ENCODE measurements around the gene RPUSD1. TPM values are rescaled to one million over a fixed set of nuclear protein-coding genes. Genes with fewer than 3 reads are reported as not detected.

The RPUSD1 gene
- total RNA-seq, 1 experiment from 2014 or later, result 48.6 TPM

- Histone ChIP-seq H3K9ac (ENCODE audit: extremely low read depth, insufficient read length, low read length) (no peak overlapping the region), H3K79me2 (ENCODE audit: insufficient read depth, low read length) (no peaks in the 10 kb centered on the region), H3K27me3 (ENCODE audit: insufficient read depth, low read length) (no peaks in the 10 kb centered on the region; the same call in 1 of the 2 replicates), H3K27ac (ENCODE audit: insufficient read length, low read depth, low read length) (no peak overlapping the region), H3T11ph (ENCODE audit: low read length) (no peak overlapping the region), H3K18ac (ENCODE audit: insufficient read length, low read depth, low read length) (no peak overlapping the region), H2BK12ac (ENCODE audit: insufficient read length, low read depth, low read length) (no peak overlapping the region), H2BK15ac (ENCODE audit: low read depth, low read length) (no peak overlapping the region), H3K14ac (ENCODE audit: insufficient read depth, low read length) (no peak overlapping the region; the same call in 1 of the 2 replicates), H3K23me2 (ENCODE audit: insufficient read length, low read depth, low read length, poor library complexity, severe bottlenecking) (peaks cover 5% of the 10 kb centered on the region), H3K79me1 (ENCODE audit: insufficient read depth, low read depth, low read length, poor library complexity, severe bottlenecking) (no peaks in the 10 kb centered on the region), H3K4me2 (ENCODE audit: insufficient read depth, insufficient read length, low read length) (no peak overlapping the region), H3K4ac (ENCODE audit: low read depth, low read length) (no peak overlapping the region), H3K23ac (ENCODE audit: insufficient read length, low read depth, low read length) (no peak overlapping the region), H3K56ac (ENCODE audit: insufficient read length, low read depth, low read length) (no peak overlapping the region), H3K4me1 (ENCODE audit: insufficient read depth, low read length) (no peaks in the 10 kb centered on the region), H4K8ac (replicated peaks; ENCODE audit: insufficient read length, low read depth, low read length) (no peak overlapping the region), H4K91ac (ENCODE audit: insufficient read length, low read depth, low read length) (no peak overlapping the region), H4K5ac (ENCODE audit: insufficient read length, low read depth, low read length) (no peak overlapping the region), H2BK5ac (ENCODE audit: insufficient read length, low read length) (no peak overlapping the region), H2BK20ac (ENCODE audit: low read depth, low read length, poor library complexity, severe bottlenecking) (no peak overlapping the region), H3K9me3 (ENCODE audit: control insufficient read depth, low read depth, low read length) (no peaks in the 10 kb centered on the region), H4K20me1 (ENCODE audit: control insufficient read depth, insufficient read depth, insufficient read length) (peaks cover 3% of the 10 kb centered on the region), H2AK5ac (ENCODE audit: insufficient read length, low read length) (no peak overlapping the region), H2AFZ (ENCODE audit: low read length) (no peak overlapping the region), H2BK120ac (ENCODE audit: low read depth, low read length, poor library complexity, severe bottlenecking) (no peak overlapping the region)
- no peak for DNase-seq
- no CpG with 5 or more reads among the region's 17 CpGs for WGBS (ENCODE audit: extremely low coverage, insufficient read length, low lambda C conversion rate)
- Mint-ChIP-seq H3K4me3 (no peak overlapping the region), H3K27me3 (ENCODE audit: low read depth) (peaks cover 13% of the 10 kb centered on the region), H3K9me3 (no peaks in the 10 kb centered on the region), H3K27ac (no peak overlapping the region), H3K4me1 (peaks cover 0 to 2% of the 10 kb centered on the region in 2 experiments; a peak in 1 of 4 replicates), H3K36me3 (ENCODE audit: insufficient read depth in 1 of 3, low read depth in 3 of 3) (peaks cover 0 to 8% (median 5%) of the 10 kb centered on the region in 3 experiments; a peak in 5 of 7 replicates)
- TF ChIP-seq CTCF (conservative IDR thresholded peaks at IDR 0.05), result no peak
These were observed 4.6 kb downstream of the RPUSD1 start for GRCh38 chr16:783404-784161.

Data from H9 (cell line).